ENCODE measurements around the gene DNTT.

The DNTT gene

GRCh38 chr10:96352027-96352426, 47.8 kb downstream of the DNTT start:
- no peak for DNase-seq

- no peak for DNase-seq
These were observed 48.3 kb downstream of the DNTT start for GRCh38 chr10:96352582-96352981.

GRCh38 chr10:96357038-96357620, 52.9 kb downstream of the DNTT start:
- no peak for DNase-seq

GRCh38 chr10:96358851-96359540, 54.8 kb downstream of the DNTT start, which contains the start of gene OPALIN:
Gene OPALIN, minus strand, starts transcription at chr10:96359002. Its CDS starts 106 bp downstream, at chr10:96358896.
- DNase-seq: no peak

GRCh38 chr10:96359616-96360015, 55.4 kb downstream of the DNTT start:
- DNase-seq: no peak

GRCh38 chr10:96360331-96360730, 56.1 kb downstream of the DNTT start:
- no peak for DNase-seq

- DNase-seq: no peak
These were observed 56.5 kb downstream of the DNTT start for GRCh38 chr10:96360766-96361165.

GRCh38 chr10:96365571-96365970, 61.3 kb downstream of the DNTT start:
- no peak for DNase-seq

- no peak for DNase-seq
These were observed 62.3 kb downstream of the DNTT start for GRCh38 chr10:96366508-96366907.

GRCh38 chr10:96367470-96367869, 63.2 kb downstream of the DNTT start:
- DNase-seq: no peak

GRCh38 chr10:96368971-96369370, 64.7 kb downstream of the DNTT start:
- DNase-seq: no peak

GRCh38 chr10:96369890-96370583, 65.8 kb downstream of the DNTT start:
- DNase-seq: no peak

GRCh38 chr10:96370584-96371157, 66.4 kb downstream of the DNTT start:
- peak; percentile 53 for DNase-seq

GRCh38 chr10:96371356-96371755, 67.1 kb downstream of the DNTT start:
- no peak for DNase-seq

GRCh38 chr10:96374004-96374403, 69.8 kb downstream of the DNTT start:
- DNase-seq: no peak

GRCh38 chr10:96374639-96374984, 70.4 kb downstream of the DNTT start:
- no peak for DNase-seq

- peak; percentile 76 for DNase-seq
These were observed 71.0 kb downstream of the DNTT start for GRCh38 chr10:96374985-96375830.

- no peak for DNase-seq
These were observed 72.2 kb downstream of the DNTT start for GRCh38 chr10:96376483-96376882.

- no peak for DNase-seq
These were observed 73.6 kb downstream of the DNTT start for GRCh38 chr10:96377816-96378294.

- no peak for DNase-seq
These were observed 74.5 kb downstream of the DNTT start for GRCh38 chr10:96378741-96379140.

GRCh38 chr10:96379758-96380157, 75.5 kb downstream of the DNTT start:
- DNase-seq: no peak

- no peak for DNase-seq
These were observed 76.6 kb downstream of the DNTT start for GRCh38 chr10:96380821-96381220.

- DNase-seq: no peak
These were observed 80.3 kb downstream of the DNTT start for GRCh38 chr10:96384506-96384905.

Data from activated naive CD4-positive, alpha-beta T cell treated with Interleukin-2 at 50 U/mL for 16 hours (primary cell).